Astrocyte (in vitro differentiated cells and primary cell): ENCODE measurements around the gene TNIK.

Experiments
- EZH2 ChIP-seq: IDR thresholded peaks from 2 replicates; pipeline ENCODE4 v1.6.1; 2012; ENCODE audit warnings: mild to moderate bottlenecking, low read length, inconsistent platforms; ENCODE audit not compliant: insufficient read depth
- TF ChIP-seq, protein P1 (sequence below): IDR thresholded peaks from 2 replicates; pipeline ENCODE4 v1.5.1; 2011; ENCODE audit warnings: low read depth, mild to moderate bottlenecking, inconsistent platforms, low read length, moderate library complexity; ENCODE audit not compliant: insufficient read depth

DNA sequence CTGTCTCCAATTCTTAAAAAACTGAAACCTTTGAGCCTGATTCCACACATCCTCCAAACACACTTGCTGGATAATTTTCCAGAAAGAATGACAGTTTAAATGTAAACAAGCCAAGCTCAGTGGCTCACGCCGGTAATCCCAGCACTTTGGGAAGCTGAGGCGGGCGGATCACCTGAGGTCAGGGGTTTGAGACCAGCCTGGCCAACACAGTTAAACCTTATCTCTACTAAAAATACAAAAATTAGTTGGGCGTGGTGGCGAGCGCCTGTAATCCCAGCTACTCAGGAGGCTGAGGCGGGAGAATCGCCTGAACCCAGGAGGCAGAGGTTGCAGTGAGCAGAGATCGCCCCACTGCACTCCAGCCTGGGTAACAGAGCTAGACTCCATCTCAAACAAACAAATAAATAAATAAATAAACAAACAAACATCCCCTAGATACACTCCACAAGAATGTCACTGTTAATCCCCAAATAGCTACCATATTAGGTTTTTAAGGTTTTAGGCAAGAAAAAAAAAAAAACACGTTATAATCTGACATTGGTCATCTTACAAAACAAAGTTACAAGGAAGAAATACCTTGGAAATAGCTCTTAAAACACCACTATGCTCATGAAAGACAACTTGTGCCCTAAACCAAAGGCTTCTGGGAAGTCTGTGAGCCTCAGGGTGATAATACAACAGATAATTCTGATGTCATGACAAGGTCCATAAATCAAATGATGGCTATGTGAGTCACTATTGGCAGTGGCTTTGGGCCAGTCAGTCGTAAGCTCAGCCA, 13.2 kb downstream of the TNIK start:
- TF ChIP-seq, protein P1, sequence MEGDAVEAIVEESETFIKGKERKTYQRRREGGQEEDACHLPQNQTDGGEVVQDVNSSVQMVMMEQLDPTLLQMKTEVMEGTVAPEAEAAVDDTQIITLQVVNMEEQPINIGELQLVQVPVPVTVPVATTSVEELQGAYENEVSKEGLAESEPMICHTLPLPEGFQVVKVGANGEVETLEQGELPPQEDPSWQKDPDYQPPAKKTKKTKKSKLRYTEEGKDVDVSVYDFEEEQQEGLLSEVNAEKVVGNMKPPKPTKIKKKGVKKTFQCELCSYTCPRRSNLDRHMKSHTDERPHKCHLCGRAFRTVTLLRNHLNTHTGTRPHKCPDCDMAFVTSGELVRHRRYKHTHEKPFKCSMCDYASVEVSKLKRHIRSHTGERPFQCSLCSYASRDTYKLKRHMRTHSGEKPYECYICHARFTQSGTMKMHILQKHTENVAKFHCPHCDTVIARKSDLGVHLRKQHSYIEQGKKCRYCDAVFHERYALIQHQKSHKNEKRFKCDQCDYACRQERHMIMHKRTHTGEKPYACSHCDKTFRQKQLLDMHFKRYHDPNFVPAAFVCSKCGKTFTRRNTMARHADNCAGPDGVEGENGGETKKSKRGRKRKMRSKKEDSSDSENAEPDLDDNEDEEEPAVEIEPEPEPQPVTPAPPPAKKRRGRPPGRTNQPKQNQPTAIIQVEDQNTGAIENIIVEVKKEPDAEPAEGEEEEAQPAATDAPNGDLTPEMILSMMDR: no peak
- TF ChIP-seq EZH2: no peak
